HL-60/S4 treated with retinoic acid at 250 ng/mL for 4 days and 3 days (cell line): ENCODE measurements around the gene MAP3K6.

Experiments used
- in situ Hi-C: fragments of 300-500 bp; cut with MboI; formaldehyde crosslinking; loops from 2 replicates; pipeline ENCODE4 v1.7.0; 2022; ENCODE audit warnings: low sequenced_read_pairs

MAP3K6 gene

DNA sequence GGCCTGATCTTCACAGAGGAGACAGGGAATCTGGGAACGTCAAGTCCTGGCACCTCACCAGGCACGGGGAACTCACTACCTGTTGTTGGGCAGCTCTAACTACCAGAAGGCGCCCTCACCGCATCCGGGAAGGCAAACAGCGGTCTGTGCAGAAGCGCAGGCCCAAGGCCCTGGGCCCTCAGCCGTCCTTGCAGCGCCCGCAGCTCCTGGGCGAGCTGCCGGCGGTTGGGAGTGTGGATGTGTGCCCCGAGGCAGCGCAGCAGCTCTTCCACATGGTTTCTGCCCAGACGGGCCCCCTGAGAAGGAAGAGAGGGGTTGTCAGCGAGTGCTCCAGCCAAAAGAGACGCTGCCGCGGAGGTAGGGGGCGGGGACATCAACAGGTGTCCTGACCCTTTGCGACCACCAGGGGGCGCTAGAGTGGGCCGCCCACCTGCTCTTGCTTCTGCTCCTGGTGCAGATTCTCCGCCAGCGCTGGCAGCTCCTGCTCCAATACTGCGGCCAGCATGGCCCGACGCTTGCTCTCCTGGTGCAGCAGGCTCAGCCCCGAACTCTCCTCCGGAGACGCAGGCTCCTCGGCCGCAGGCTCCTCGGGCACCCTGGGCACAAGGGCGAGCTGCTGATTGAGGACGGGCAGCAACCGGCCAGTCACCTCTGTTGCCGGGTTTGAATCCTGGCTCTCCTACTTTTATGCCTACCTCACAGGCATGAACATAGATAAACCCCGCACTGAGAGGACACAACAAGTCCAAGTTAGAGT is 9.3 kb downstream of the MAP3K6 start:
- in situ Hi-C loops, result no loop called here

DNA sequence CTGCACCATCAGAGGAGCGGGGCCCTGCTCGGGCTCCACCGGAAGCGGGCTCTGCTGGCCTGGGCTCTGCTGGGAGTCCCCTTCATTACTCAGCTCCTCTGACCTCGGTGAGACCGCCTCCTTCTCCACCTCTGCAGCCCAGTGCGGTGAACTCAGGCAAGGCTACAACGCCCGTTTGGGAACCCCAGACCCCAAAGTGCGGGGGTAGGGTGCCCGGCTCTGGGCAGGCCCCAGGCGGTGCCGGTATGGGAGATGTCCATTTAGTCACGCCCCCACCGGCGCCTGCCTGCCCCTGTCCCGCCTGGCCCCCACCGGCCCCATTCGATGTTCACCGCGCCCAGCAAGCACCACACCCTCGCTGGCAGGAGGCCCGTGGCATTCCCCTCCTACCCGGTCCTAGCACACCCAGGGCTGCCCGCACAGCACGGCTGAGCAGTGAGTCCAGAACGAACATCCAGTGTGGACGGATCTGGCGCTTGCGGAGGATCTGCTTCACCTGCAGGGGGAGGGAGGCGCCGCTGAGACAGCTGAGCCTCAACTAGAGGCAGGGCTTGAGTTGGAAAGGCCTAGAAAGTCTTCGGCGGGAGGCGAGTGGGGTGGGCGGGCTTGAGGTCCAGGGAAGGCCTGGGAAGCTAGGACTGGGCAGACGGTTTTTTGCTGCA is 10.0 kb downstream of the MAP3K6 start:
- in situ Hi-C loops, result no loop called here

DNA sequence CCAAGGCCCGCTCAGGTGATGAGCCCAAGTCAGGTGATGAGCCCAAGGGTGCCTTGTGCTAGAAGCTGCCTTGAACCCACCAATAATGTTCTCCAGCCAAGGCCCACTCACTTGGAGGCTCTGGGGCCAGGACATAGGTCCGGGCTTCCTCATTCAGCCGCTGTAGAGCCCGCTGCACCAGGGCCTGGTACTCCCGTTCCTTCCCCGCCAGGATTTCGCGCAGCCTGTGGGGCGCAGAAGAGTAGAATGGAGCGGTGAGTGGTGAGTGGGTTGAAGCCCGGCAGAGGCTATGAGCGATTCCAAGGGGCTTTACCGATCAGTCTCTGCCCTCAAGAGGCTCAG is 10.5 kb downstream of the MAP3K6 start:
- in situ Hi-C loops, result no loop called here

DNA sequence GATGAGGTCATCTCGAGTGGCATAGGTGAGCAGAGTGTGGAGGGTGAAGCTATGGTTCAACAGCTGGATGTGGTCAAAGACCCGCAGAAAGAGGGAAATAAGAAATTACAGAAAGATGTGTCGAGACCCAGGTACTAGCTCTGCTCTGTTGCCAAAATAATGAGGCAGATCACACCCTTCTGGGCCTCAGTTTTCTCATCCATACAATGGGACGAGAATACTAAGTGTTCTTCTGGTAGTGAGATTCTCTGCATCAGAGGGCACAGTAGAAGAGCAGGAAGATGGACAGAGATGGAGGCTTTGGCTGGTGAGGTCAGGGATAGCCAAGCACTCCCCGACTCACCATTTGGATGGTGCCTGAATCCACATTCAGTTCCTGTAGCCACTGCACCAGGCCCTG is 11.1 kb downstream of the MAP3K6 start:
- in situ Hi-C loops, result no loop called here

DNA sequence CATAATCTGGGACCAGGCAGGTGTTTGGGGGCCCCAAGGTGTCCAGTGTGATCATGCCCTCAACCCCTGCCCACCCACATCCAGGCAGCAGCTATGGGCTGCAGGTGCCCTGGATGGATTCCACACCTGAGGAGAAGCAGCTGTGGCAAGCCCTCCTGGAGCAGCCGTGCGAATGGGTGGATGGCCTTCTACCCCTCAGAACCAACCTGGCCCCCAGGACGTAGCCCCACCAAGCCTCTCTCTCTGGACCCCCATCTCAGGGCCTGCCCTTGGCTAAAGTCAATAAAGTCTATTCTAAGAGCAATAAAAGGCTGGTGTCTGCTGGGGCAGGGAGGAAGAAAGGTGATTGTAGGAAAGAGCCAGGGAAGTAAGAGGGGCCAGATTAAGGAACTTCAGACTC is 13.1 kb downstream of the MAP3K6 start:
- in situ Hi-C loops, result no loop called here

DNA sequence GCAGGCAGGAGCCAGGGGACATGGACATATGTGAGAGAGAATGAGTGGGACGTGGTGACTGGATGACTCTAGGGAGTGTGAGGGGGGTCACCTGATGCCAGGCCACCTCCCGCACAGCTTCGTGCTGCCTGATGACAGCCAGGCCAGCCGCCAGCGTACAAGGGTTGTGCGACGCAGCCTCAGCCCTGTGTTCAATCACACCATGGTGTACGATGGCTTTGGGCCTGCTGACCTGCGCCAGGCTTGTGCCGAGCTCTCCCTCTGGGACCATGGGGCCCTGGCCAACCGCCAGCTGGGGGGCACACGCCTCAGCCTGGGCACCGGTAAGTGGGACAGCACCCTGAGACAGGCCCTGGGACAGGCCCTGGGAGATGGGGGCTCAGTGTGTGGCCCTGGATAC is 13.6 kb downstream of the MAP3K6 start:
- in situ Hi-C loops, result no loop called here

DNA sequence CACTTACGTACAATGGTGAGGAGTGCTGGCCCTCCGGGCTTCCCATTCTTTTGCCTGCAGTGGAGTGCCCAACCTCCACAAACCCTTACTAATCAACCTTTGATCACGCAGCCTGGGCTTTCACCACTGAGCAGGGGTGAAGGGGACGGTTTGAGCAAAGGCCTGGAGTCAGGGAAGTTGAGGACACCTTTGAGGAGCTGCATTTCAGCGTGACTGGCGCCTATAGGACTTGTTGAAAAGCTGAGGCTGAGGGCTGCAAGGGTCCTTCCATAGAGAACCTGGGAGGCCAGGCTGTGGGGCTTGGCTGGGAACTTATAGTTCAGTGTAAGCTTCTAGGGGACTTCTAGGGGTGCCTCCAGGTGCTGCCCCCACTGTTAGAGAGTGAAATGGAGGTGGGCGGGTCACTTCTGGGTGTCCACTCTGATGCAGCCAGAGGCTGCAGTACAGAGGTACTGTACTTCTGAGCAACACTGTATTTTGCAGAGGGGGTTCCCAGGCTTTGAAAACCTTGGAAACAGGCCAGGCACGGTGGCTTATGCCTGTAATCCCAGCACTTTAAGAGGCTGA is 15.1 kb downstream of the MAP3K6 start:
- in situ Hi-C loops, result no loop called here

DNA sequence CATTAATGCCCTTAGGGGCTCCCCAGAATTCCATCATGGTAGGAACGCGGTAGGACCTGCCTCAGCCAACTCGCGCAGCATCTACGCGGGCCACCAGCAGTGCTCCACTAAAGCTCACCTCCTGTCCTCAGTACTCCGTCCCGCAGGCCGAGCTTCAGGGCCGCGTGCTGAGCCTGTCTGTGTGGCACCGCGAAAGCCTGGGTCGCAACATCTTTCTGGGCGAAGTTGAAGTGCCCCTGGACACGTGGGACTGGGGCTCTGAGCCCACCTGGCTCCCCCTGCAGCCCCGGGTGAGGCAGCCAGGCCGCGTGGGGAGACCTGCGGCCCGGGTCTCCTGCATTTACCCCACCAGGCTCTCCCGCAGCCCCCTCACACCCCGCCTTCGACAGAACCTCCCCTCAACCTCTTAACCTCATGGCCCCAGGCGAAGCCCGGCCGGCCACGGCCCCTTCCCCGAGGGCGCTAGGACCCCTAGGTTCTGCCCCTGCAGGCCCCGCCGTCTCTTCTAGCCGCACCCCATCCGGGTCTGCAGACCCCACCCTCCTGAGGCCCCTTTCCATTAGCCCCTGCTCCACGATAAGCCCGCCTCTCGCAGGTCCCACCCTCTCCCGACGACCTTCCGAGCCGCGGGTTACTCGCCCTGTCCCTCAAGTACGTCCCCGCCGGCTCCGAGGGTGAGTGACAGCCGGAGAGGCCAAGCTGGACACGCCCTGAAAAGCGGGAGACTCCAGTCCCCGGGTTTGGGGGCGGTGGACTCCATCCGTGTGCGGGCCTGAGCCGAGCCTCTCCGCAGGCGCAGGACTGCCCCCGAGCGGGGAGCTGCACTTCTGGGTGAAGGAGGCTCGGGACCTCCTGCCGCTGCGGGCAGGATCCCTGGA is 15.9 kb downstream of the MAP3K6 start:
- in situ Hi-C loops, result no loop called here

DNA sequence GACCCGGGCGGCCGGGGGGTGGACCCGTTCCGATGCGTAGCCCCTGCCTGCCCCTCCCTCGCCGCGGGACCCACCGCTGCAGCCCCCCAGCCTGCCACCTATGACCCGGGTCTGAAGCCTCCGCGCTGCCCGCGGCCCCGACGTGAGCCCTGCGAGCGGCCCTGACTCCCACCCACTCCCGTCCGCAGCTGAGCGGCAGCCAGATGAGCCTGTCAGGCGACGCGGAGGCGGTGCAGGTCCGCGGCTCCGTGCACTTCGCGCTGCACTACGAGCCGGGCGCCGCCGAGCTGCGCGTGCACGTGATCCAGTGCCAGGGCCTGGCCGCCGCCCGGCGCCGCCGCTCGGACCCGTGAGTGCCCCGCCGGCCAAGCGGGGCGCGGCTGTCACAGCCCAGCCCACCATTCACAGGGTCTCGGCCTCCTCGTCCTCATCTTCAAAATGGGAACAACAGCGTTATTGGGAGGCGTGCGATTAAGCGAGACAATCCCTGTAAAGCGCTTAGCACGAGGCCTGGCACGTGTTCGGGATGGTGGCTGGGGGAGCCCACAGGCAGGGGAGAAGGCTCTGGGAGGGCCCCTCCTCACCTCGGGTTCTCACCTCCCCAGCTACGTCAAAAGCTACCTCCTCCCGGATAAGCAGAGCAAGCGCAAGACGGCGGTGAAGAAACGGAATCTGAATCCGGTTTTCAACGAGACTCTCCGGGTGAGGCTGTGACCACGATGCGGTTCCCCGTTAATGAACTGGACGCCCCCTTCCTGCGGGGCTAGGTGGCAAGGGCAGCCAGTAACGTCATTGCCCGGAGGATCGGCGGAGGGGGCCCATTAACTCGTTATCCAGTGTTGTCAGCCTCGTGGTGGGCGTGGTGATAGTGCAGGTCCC is 16.7 kb downstream of the MAP3K6 start:
- in situ Hi-C loops, result no loop called here

DNA sequence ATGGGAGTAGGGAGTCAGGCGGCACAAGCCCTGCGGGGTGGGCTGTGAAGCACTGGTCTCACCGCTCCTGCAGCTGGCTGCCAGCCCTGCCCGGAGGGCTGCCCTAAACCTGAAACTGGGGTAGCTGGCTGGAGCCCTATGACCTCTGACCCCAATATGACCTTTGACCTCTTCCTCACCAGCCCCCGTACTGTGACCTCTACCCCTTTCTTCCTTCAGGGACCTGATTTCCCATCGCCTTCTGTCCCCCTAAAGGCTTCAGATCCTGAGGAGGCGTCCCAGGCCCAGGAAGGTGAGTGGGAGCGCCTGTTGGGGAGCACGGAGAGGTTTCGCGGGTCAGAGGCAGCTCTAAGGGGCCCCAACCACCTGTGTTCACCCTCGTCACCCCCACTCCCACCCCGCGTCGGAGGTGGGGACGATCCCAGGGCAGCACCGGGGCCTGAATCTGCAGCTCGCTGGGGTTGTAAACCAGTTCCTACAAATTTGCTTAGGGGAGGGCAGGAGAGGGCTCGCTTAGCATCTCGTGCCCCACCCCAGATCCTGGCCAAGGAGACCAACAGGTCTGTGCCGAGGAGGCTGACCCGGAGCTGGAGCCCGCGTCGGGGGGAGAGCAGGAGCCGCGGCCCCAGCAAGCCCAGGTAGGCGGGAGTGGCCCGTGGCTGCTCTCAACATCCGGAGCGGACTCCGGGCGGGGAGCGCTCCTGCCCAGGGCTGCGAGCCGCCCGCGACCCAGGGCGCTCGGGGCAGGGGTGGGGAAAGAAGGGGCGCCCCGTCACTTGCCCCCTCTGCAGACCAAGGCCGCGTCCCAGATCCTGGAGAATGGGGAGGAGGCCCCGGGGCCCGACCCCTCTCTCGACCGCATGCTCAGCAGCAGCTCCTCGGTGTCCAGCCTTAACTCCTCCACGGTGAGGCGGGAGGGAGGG is 17.6 kb downstream of the MAP3K6 start:
- in situ Hi-C loops, result no loop called here

DNA sequence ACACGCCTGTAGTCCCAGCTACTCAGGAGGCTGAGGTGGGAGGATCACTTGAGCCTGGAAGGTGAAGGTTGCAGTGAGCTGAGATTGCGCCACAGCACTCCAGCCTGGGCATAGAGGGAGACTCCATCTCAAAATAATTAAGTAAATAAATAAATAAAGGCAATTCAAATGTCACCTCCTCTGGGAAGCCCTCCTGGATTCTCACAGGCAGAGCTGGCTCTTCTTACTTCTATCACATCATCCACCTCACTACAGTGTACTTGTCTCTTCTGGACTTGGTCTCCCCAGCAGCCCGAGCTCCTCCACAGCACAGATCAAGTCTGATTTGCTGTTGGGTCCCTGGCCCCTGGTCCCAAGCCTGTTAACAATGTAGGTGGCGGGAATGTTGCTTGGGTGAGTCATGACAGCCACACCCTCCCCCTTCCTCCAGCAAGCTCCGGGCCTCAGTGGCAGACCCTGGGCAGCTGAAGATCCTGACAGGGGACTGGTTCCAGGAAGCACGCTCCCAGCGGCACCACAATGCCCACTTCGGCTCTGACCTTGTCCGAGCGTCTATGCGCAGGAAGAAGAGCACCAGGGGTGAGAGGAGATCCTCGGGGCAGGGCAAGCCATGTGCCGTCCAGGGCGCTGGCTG is 19.7 kb downstream of the MAP3K6 start:
- in situ Hi-C loops, result no loop called here

DNA sequence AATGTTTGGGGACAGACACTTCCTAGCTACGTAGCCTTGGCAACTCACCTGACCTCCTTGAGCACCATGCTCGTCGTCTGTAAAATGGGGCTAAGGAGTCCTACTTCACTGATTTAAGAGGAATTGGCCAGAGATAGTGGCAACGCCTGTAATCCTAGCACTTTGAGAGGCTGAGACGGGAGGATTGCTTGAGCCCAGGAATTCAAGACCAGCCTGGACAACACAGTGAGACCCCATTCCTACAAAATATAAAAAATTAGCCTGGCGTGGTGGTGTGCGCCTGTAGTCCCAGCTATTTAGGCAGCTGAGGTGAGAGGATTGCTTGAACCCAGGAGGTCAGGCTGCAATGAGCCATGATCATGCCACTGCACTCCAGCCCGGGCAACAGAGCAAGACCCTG is 20.4 kb downstream of the MAP3K6 start:
- in situ Hi-C loops, result no loop called here

DNA sequence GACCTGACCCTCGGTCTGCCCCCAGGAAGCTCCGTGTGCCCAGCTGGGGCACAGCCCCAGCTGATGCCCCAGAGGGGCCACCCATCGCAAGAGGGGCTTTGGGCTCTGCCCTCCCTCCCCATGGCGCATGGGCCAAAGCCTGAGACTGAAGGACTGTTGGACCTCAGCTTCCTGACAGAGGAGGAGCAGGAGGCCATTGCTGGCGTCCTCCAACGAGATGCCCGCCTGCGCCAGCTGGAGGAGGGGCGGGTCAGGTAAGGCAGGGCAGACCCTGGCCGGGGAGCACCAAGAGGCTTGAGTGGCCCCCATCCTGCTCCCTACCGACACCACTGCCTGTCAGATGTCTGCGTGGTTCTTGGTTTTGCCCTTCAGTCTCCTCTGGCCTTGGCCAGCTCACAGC is 21.5 kb downstream of the MAP3K6 start:
- in situ Hi-C loops, result no loop called here

DNA sequence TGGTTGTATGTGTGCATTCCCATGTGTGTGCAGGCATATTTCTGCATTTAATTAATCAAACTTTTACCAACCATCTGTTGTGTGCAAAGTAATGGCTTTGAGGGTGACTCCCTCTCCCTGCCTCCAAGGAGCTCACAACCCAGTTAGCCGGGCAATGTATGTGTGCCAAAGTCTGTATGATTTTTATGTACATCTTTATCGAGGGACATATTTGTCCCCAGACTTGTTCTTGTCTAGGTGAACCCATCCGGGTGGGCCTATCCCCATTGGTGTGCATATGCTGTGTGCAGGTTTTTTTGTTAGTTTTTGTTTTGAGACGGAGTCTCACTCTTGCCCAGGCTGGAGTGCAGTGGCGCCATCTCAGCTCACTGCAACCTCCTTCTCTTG is 23.1 kb downstream of the MAP3K6 start:
- in situ Hi-C loops, result no loop called here

DNA sequence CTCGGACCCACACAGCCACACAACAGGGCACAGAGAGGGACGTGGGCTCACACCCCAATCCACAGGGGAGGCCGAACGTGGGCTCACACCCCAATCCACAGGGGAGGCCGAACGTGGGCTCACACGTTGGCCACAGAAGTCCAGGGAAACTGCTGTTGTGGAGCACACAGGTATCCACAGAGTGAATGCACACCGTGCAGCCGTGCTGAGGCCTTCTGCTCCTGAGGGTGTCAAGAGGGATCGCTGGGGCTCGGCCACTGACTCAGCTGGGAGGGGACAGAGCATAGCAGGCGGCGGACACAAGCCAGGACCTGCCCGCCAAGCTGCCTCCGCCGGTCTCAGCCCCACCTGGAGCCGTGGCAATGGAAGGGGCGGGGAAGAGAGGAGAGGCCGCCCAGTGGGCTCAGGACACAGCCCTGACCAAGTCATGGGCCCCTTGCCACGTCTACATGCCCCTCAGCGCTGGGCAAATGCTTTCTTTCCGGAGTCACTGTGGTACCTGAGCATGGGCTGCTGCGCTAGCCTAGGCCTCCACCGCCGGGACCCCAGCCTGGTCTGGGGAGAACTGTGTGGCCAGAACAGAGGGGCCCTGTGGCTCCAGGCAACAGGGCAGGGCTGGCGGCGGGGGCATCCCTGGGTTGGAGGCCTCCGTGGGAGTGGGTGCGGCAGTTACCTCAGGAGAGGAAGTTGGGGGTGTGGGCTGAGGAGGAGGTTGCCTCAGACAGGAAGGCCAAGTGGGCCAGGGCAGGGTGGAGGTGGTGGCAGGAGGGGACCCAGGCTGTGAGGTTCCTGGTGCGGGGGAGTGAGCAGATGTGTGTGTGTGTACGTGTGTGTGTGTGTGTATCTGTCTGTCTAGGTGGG is 23.8 kb downstream of the MAP3K6 start:
- in situ Hi-C loops, result no loop called here

DNA sequence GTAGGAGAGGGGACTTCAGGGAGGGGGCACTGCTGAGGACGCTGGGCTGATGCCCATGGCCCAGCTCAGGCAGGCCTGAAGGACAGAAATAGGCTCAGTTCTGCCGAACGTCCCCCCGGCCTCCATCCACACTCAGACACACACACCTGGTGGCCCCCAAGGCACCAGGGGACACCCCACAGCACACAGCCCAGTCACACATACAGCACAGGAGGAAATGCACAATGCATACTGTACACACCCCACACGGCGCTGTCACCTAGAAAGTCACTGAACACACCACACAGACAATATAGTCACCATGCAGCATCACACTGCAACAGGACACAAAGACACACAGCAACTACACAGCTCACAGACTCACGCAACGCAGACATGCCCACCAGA is 24.4 kb downstream of the MAP3K6 start:
- in situ Hi-C loops, result no loop called here

DNA sequence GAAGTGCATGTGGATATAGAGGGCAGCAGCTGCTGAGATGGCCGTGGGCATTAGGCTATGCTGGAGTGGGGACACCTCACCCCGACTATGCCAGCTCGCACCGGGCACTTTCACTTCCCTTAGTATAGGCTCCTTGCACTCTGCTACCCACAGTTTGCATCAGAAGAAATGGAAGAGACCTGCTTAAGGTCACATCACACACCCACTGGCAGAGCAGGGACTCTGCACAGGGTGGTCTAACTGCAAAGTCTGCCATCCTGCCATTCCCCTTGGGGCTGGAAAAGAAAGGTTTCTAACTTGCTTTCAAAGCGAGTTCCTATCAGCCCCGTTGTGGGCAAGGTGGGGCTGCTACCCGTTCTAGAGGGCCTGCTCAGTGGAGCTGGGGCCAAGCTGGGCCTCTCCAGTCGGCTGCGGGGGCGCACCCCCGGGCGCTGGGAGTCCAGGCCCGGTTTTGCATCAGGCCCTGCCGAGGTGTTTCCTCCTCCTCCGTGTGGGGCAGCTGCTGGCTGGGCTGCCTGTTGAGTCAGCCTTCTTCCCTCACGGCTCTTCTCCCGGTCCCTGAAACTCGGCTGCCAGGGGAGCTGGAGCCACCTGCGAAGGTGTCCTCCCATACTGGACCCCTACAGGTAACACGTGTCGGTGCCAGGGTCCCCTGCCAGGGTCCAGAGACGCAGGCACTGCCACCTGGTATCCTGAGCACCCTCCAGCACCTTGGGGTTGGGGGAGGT is 25.1 kb downstream of the MAP3K6 start, which contains the start of gene SYTL1:
Gene SYTL1 (plus strand): TSS at position 498 of the 728 bp plus-strand sequence. CDS start 3,313 bp downstream, outside the sequence.
- in situ Hi-C loops, result no loop called here
